IMR-90 (cell line): ENCODE results near the gene COX14. TPM values are rescaled to one million over a fixed set of nuclear protein-coding genes. Genes with fewer than 3 reads are reported as not detected.

Source experiments
- ATAC-seq: fragments of 200-7000 bp; cut with Tn5 transposase; 2 replicates; pipeline ENCODE4 v1.9.1; 2020; ENCODE audit warnings: low read depth, mild to moderate bottlenecking, moderate library complexity
- BruUV-seq: library from RNA; stranded (reverse); fragments of 400-500 nt; replicated peaks from 2 replicates; lab custom pipeline; 2021; lab: Mats Ljungman, UMichigan
- CTCF ChIA-PET: fragments of 300-600 bp; formaldehyde crosslinking; extraction: SDS; loops from one replicate; lab custom pipeline; 2021; ENCODE audit warnings: antibody characterized with exemption; lab: Yijun Ruan, JAX
- POLR2A ChIA-PET: fragments of 300-600 bp; sonication (Branson Sonifier 250); formaldehyde crosslinking; loops from one replicate; lab custom pipeline; 2022; ENCODE audit warnings: antibody characterized with exemption; ENCODE audit not compliant: unreplicated experiment; lab: Charles Lee
- DNase-seq: peaks from one replicate; pipeline ENCODE4 v3.0.0; 2013
- H2AFZ ChIP-seq: replicated peaks from 2 replicates; pipeline ENCODE3; 2013; ENCODE audit warnings: low read length, mild to moderate bottlenecking; ENCODE audit not compliant: poor library complexity
- H2AK5ac ChIP-seq: 2 replicates; pipeline ENCODE4 v1.6.1; 2013; ENCODE audit warnings: low read depth, low read length, inconsistent platforms
- H2AK9ac ChIP-seq: replicated peaks from 2 replicates; pipeline ENCODE3; 2013; ENCODE audit warnings: mild to moderate bottlenecking, low read depth, low read length, moderate library complexity; ENCODE audit not compliant: poor library complexity
- H2BK120ac ChIP-seq: 2 replicates; pipeline ENCODE4 v1.6.1; 2013; ENCODE audit warnings: low read depth, low read length, inconsistent platforms
- H2BK15ac ChIP-seq: 3 replicates; pipeline ENCODE4 v1.6.1; 2013; ENCODE audit warnings: low read depth, low read length, inconsistent platforms
- H2BK20ac ChIP-seq: 2 replicates; pipeline ENCODE4 v1.6.1; 2013; ENCODE audit warnings: low read depth, mild to moderate bottlenecking, inconsistent platforms, low read length, moderate library complexity
- H2BK5ac ChIP-seq: 2 replicates; pipeline ENCODE4 v1.6.1; 2013; ENCODE audit warnings: mild to moderate bottlenecking, low read depth, low read length, inconsistent platforms; ENCODE audit not compliant: poor library complexity, severe bottlenecking
- H3K14ac ChIP-seq: replicated peaks from 2 replicates; pipeline ENCODE4 v1.6.1; 2013; ENCODE audit warnings: low read depth, low read length, inconsistent platforms
- H3K18ac ChIP-seq: 2 replicates; pipeline ENCODE4 v1.6.1; 2013; ENCODE audit warnings: low read depth, low read length, control low read depth
- H3K23ac ChIP-seq: 2 replicates; pipeline ENCODE4 v1.6.1; 2013; ENCODE audit warnings: low read depth, low read length, inconsistent platforms
- H3K27ac ChIP-seq: 2 replicates; pipeline ENCODE4 v1.5.1; 2013; ENCODE audit warnings: mild to moderate bottlenecking, control low read depth, low read length; ENCODE audit not compliant: insufficient read depth
- H3K27me3 ChIP-seq: 2 replicates; pipeline ENCODE4 v1.6.1; 2013; ENCODE audit warnings: low read length; ENCODE audit not compliant: control insufficient read depth, insufficient read depth
- H3K36me3 ChIP-seq: 2 replicates; pipeline ENCODE4 v1.6.1; 2013; ENCODE audit warnings: low read length, mixed read lengths; ENCODE audit not compliant: control insufficient read depth, insufficient read depth
- H3K4ac ChIP-seq: 2 replicates; pipeline ENCODE4 v1.6.1; 2013; ENCODE audit warnings: low read depth, low read length, inconsistent platforms
- H3K4me1 ChIP-seq: 2 replicates; pipeline ENCODE4 v1.6.1; 2013; ENCODE audit warnings: low read length, mixed read lengths; ENCODE audit not compliant: control insufficient read depth, insufficient read depth
- H3K4me2 ChIP-seq: 2 replicates; pipeline ENCODE4 v1.6.1; 2013; ENCODE audit warnings: low read depth, mild to moderate bottlenecking, control low read depth, low read length, moderate library complexity
- H3K4me3 ChIP-seq: 2 replicates; pipeline ENCODE4 v1.5.1; 2013; ENCODE audit warnings: low read depth, mild to moderate bottlenecking, control low read depth, low read length, moderate library complexity; ENCODE audit not compliant: insufficient read depth
- H3K56ac ChIP-seq: 2 replicates; pipeline ENCODE4 v1.6.1; 2013; ENCODE audit warnings: low read length, inconsistent platforms; ENCODE audit not compliant: insufficient read depth; ENCODE audit errors: extremely low read depth
- H3K79me1 ChIP-seq, 2 experiments: 2 replicates each; pipeline ENCODE4 v1.6.1; 2013; ENCODE audit warnings: low read length in 2 of 2, inconsistent platforms in 1 of 2, low read depth in 1 of 2
- H3K9ac ChIP-seq: 2 replicates; pipeline ENCODE4 v1.6.1; 2013; ENCODE audit warnings: low read depth, low read length, control low read depth
- H3K9me1 ChIP-seq: 2 replicates; pipeline ENCODE4 v1.6.1; 2013; ENCODE audit warnings: low read length, inconsistent platforms; ENCODE audit not compliant: insufficient read depth
- H3K9me3 ChIP-seq: 2 replicates; pipeline ENCODE4 v1.6.1; 2013; ENCODE audit warnings: low read length; ENCODE audit not compliant: control insufficient read depth, insufficient read depth
- H4K20me1 ChIP-seq: 2 replicates; pipeline ENCODE4 v1.6.1; 2013; ENCODE audit warnings: low read length, inconsistent platforms; ENCODE audit not compliant: insufficient read depth
- H4K5ac ChIP-seq: 2 replicates; pipeline ENCODE4 v1.6.1; 2013; ENCODE audit warnings: mild to moderate bottlenecking, low read depth, low read length, control low read depth
- H4K8ac ChIP-seq, 2 experiments: 2 replicates each; pipeline ENCODE4 v1.6.1; 2013; ENCODE audit warnings: low read depth in 2 of 2, low read length in 2 of 2, control low read depth in 1 of 2, inconsistent platforms in 1 of 2
- H4K91ac ChIP-seq: 2 replicates; pipeline ENCODE4 v1.6.1; 2013; ENCODE audit warnings: low read depth, low read length, inconsistent platforms; ENCODE audit not compliant: insufficient read depth
- BHLHE40 ChIP-seq: fragments of 150-350 bp; IDR thresholded peaks from 2 replicates; pipeline ENCODE4 v1.6.1; 2016; ENCODE audit warnings: mild to moderate bottlenecking, low read depth, low read length
- CEBPB ChIP-seq: IDR thresholded peaks from 2 replicates; pipeline ENCODE4 v1.6.1; 2012; ENCODE audit warnings: low read depth, low read length, improper control_type of control experiment
- CHD1 ChIP-seq: IDR thresholded peaks from 2 replicates; pipeline ENCODE4 v1.6.1; 2012; ENCODE audit warnings: low read depth, low read length, improper control_type of control experiment
- CTCF ChIP-seq: conservative IDR thresholded peaks from 2 replicates; pipeline ENCODE4 v1.5.1; 2012; ENCODE audit warnings: mild to moderate bottlenecking, low read depth, low read length, improper control_type of control experiment
- ELK1 ChIP-seq: fragments of 150-350 bp; IDR thresholded peaks from 2 replicates; pipeline ENCODE4 v1.6.1; 2016; ENCODE audit warnings: low read depth, mild to moderate bottlenecking, low read length, moderate library complexity, borderline replicate concordance
- FOS ChIP-seq: fragments of 150-350 bp; IDR thresholded peaks from 2 replicates; pipeline ENCODE4 v1.6.1; 2016; ENCODE audit warnings: low read depth, low read length
- MAZ ChIP-seq: IDR thresholded peaks from 2 replicates; pipeline ENCODE4 v1.6.1; 2012; ENCODE audit warnings: low read depth, mild to moderate bottlenecking, low read length, improper control_type of control experiment, moderate library complexity, borderline replicate concordance
- MXI1 ChIP-seq: IDR thresholded peaks from 2 replicates; pipeline ENCODE4 v1.6.1; 2012; ENCODE audit warnings: low read depth, mild to moderate bottlenecking, low read length, moderate library complexity, borderline replicate concordance
- NFE2L2 ChIP-seq: fragments of 150-350 bp; IDR thresholded peaks from 2 replicates; pipeline ENCODE4 v1.6.1; 2016; ENCODE audit warnings: low read depth, mild to moderate bottlenecking, low read length
- POLR2A ChIP-seq: IDR thresholded peaks from 2 replicates; pipeline ENCODE4 v1.6.1; 2012; ENCODE audit warnings: mild to moderate bottlenecking, low read depth, low read length
- RAD21 ChIP-seq: IDR thresholded peaks from 2 replicates; pipeline ENCODE4 v1.6.1; 2012; ENCODE audit warnings: low read length, improper control_type of control experiment
- RCOR1 ChIP-seq: IDR thresholded peaks from 2 replicates; pipeline ENCODE4 v1.6.1; 2012; ENCODE audit warnings: mild to moderate bottlenecking, low read length, improper control_type of control experiment; ENCODE audit not compliant: insufficient replicate concordance
- RFX5 ChIP-seq: IDR thresholded peaks from 2 replicates; pipeline ENCODE4 v1.8.0; 2012; ENCODE audit warnings: low read depth, mild to moderate bottlenecking, low read length, moderate library complexity
- SMC3 ChIP-seq: fragments of 150-350 bp; IDR thresholded peaks from 2 replicates; pipeline ENCODE4 v1.6.1; 2016; ENCODE audit warnings: low read depth, mild to moderate bottlenecking, antibody characterized with exemption, low read length, moderate library complexity
- WGBS, 2 experiments: methylation state at CpG; one replicate each; pipeline versions ENCODE4 v1.1.5 to v1.1.7; 2013; ENCODE audit warnings: missing lambda C conversion rate in 2 of 2; ENCODE audit not compliant: insufficient read length in 1 of 2; ENCODE audit errors: extremely low coverage in 2 of 2; 5-methylcytosine and 5-hydroxymethylcytosine counted together
- dilution Hi-C: fragments of 300-500 bp; cut with HindIII; formaldehyde crosslinking; loops from one replicate; pipeline ENCODE4 v1.14.3; 2018; ENCODE audit warnings: low sequenced_read_pairs; ENCODE audit not compliant: unreplicated experiment
- in situ Hi-C: fragments of 300-500 bp; cut with MboI; formaldehyde crosslinking; loops from 3 replicates; pipeline ENCODE4 v1.14.3; 2019; ENCODE audit warnings: low sequenced_read_pairs, inconsistent platforms, mixed read lengths
- intact Hi-C: fragments of 100-400 bp; cut with micrococcal nuclease; formaldehyde crosslinking; loops from 2 replicates; pipeline ENCODE4 v1.10.0; 2022
- polyA plus RNA-seq, 3 experiments: library from polyadenylated mRNA; depleted of rRNA; stranded (reverse); fragments of >200 nt; gene quantifications; 2 replicates each; pipeline ENCODE4 v1.2.3, GENCODE V29; 2012; ENCODE audit warnings: low replicate concordance in 1 of 3
- total RNA-seq: library from RNA; depleted of rRNA; stranded (reverse); fragments of >200 nt; gene quantifications from 2 replicates; pipeline ENCODE4 v1.2.3, GENCODE V29; 2012

The COX14 gene
- total and polyA plus RNA-seq, 2 of the 4 experiments (the other 2 are of a cell fraction): 30.8 to 81.8 TPM

- Histone ChIP-seq H3K56ac (no peak overlapping the region), H3K23ac (no peak overlapping the region), H3K27me3 (no peaks in the 10 kb centered on the region), H3K4me1 (no peaks in the 10 kb centered on the region), H3K18ac (no peak overlapping the region), H3K79me1 (peaks cover 26 to 72% of the 10 kb centered on the region in 2 experiments), H2AK9ac (no peak overlapping the region), H2AK5ac (no peak overlapping the region), H4K91ac (no peak overlapping the region), H4K8ac (no peak overlapping the region), H3K27ac (no peak overlapping the region), H3K9me1 (0 out of 2 replicates have a peak, but pooled peaks cover 9% of the 10 kb centered on the region), H3K4me2 (no peak overlapping the region), H3K4me3 (no peak overlapping the region), H2AFZ (no peak overlapping the region), H3K14ac (no peak overlapping the region), H2BK120ac (no peak overlapping the region), H3K9ac (no peak overlapping the region), H2BK20ac (no peak overlapping the region), H4K20me1 (peaks cover 2% of the 10 kb centered on the region; the same call in 1 of the 2 replicates), H3K4ac (no peak overlapping the region), H2BK15ac (no peak overlapping the region), H4K5ac (no peak overlapping the region), H3K9me3 (no peaks in the 10 kb centered on the region), H2BK5ac (no peak overlapping the region), H3K36me3 (peaks cover 19% of the 10 kb centered on the region)
- no peak for TF ChIP-seq MXI1
- TF ChIP-seq FOS: no peak
- no peak for TF ChIP-seq RFX5
- TF ChIP-seq RCOR1: no peak
- TF ChIP-seq MAZ: no peak
- TF ChIP-seq RAD21: no peak
- TF ChIP-seq POLR2A: no peak
- TF ChIP-seq NFE2L2: no peak
- TF ChIP-seq ELK1: no peak
- no peak for TF ChIP-seq CTCF
- no peak for TF ChIP-seq CHD1
- no peak for TF ChIP-seq CEBPB
- no peak for TF ChIP-seq BHLHE40
- TF ChIP-seq SMC3: no peak
- ATAC-seq: no peak
- ChIA-PET POLR2A (no interaction called here), CTCF (no interaction called here)
- no CpG with 5 or more reads among the region's 6 CpGs for WGBS, 2 experiments
- dilution Hi-C loops: no loop called here
- intact Hi-C loops: no loop called here
- no TSS peak for BruUV-seq
- in situ Hi-C loops: no loop called here
- DNase-seq: no peak
These were observed 5.1 kb downstream of the COX14 start for GRCh38 chr12:50117057-50117622.
